HCT116 (cell line): ENCODE data around the gene RBMY1J.

Experiments used
- CBX3 ChIP-seq: IDR thresholded peaks from 2 replicates; pipeline ENCODE4 v1.6.1; 2012; ENCODE audit warnings: low read depth
- CEBPB ChIP-seq: IDR thresholded peaks from 2 replicates; pipeline ENCODE4 v1.6.1; 2012; ENCODE audit warnings: low read depth
- EZH2 ChIP-seq: fragments of 200-600 bp; sonication (generic); IDR thresholded peaks from 2 replicates; pipeline ENCODE4 v1.6.1; 2017; ENCODE audit warnings: antibody characterized with exemption, mixed run types
- JUND ChIP-seq: IDR thresholded peaks from 2 replicates; pipeline ENCODE4 v1.6.1; 2012
- POLR2A ChIP-seq: IDR thresholded peaks from 2 replicates; pipeline ENCODE4 v1.7.0; 2011; ENCODE audit warnings: borderline replicate concordance; ENCODE audit not compliant: insufficient read depth, insufficient read length; ENCODE audit errors: extremely low read depth
- POLR2AphosphoS5 ChIP-seq: IDR thresholded peaks from 2 replicates; pipeline ENCODE4 v1.6.1; 2011; ENCODE audit warnings: mild to moderate bottlenecking, low read depth, low read length, moderate library complexity
- RAD21 ChIP-seq: IDR thresholded peaks from 2 replicates; pipeline ENCODE4 v1.6.1; 2012; ENCODE audit warnings: low read depth, mild to moderate bottlenecking
- TF ChIP-seq, protein P1 (sequence below), 3 experiments: fragments of 200-600 bp in 1 of 3; sonication (generic) in 1 of 3; IDR thresholded peaks in 2 of 3; conservative IDR thresholded peaks in 1 of 3; 2 replicates each; pipeline ENCODE4 v1.5.1; 2012 to 2017; ENCODE audit warnings: low read depth in 2 of 3, low read length in 2 of 3, antibody characterized with exemption in 1 of 3, borderline replicate concordance in 1 of 3, control low read depth in 1 of 3, mild to moderate bottlenecking in 1 of 3, mixed read lengths in 1 of 3, mixed run types in 1 of 3, moderate library complexity in 1 of 3; ENCODE audit not compliant: insufficient read depth in 1 of 3
- TF ChIP-seq, protein P2 (sequence below): IDR thresholded peaks from 2 replicates; pipeline ENCODE4 v1.6.1; 2012

DNA sequence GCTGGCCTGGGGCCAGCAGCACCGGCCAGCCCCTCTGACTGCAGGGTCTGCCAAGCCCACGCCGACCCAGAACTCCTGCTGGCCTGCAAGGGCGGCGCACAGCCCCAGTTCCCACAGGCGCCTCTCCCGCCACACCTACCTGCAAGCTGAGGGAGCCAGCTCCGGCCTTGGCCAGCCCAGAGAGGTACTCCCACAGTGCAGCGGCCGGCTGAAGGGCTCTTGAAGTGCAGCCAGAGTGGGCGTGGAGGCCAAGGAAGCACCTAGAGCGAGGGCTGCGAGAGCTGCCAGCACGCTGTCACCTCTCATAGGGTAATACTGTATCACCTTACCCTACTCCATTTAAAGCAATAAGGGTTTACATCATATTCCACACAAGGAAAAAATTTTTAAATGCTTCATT, 35.8 kb upstream of the RBMY1J start:
- TF ChIP-seq POLR2AphosphoS5 (no peak), POLR2A (no peak), EZH2 (no peak), CBX3 (no peak), JUND (no peak), CEBPB (no peak), RAD21 (no peak)
- TF ChIP-seq, protein P1, sequence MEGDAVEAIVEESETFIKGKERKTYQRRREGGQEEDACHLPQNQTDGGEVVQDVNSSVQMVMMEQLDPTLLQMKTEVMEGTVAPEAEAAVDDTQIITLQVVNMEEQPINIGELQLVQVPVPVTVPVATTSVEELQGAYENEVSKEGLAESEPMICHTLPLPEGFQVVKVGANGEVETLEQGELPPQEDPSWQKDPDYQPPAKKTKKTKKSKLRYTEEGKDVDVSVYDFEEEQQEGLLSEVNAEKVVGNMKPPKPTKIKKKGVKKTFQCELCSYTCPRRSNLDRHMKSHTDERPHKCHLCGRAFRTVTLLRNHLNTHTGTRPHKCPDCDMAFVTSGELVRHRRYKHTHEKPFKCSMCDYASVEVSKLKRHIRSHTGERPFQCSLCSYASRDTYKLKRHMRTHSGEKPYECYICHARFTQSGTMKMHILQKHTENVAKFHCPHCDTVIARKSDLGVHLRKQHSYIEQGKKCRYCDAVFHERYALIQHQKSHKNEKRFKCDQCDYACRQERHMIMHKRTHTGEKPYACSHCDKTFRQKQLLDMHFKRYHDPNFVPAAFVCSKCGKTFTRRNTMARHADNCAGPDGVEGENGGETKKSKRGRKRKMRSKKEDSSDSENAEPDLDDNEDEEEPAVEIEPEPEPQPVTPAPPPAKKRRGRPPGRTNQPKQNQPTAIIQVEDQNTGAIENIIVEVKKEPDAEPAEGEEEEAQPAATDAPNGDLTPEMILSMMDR (IDR thresholded peaks at IDR 0.05 in 2 of 3, conservative IDR thresholded peaks at IDR 0.05 in 1 of 3; ENCODE audit: borderline replicate concordance in 1 of 3, insufficient read depth in 1 of 3, low read depth in 2 of 3, low read length in 2 of 3) = no peak
- TF ChIP-seq, protein P2, sequence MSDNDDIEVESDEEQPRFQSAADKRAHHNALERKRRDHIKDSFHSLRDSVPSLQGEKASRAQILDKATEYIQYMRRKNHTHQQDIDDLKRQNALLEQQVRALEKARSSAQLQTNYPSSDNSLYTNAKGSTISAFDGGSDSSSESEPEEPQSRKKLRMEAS = no peak
